PC-9 (cell line): ENCODE data around the gene FAM3B. TPM values are rescaled to one million over a fixed set of nuclear protein-coding genes. Genes with fewer than 3 reads are reported as not detected.

ENCODE experiments used
- BruUV-seq: library from RNA; stranded (reverse); fragments of 400-500 nt; replicated peaks from 2 replicates; lab custom pipeline; 2021; lab: Mats Ljungman, UMichigan
- CTCF ChIA-PET: fragments of 300-600 bp; sonication (Branson Sonifier 250); formaldehyde crosslinking; loops from one replicate; lab custom pipeline; 2022; ENCODE audit warnings: antibody characterized with exemption; lab: Charles Lee
- POLR2A ChIA-PET: fragments of 300-600 bp; sonication (Branson Sonifier 250); formaldehyde crosslinking; loops from one replicate; lab custom pipeline; 2022; ENCODE audit warnings: antibody characterized with exemption; ENCODE audit not compliant: unreplicated experiment; lab: Charles Lee
- DNase-seq, 2 experiments: peaks; one replicate each; pipeline versions ENCODE4 v3.0.0 to v3.0.0-alpha.2; 2015 to 2022; ENCODE audit warnings: mixed read lengths in 1 of 2
- H2AFZ ChIP-seq: fragments of 200-600 bp; sonication (generic); 2 replicates; pipeline ENCODE4 v1.8.1; 2017; ENCODE audit warnings: antibody characterized with exemption
- H3F3A ChIP-seq: fragments of 200-600 bp; sonication (generic); 2 replicates; pipeline ENCODE4 v1.8.1; 2017; ENCODE audit warnings: antibody characterized with exemption, mild to moderate bottlenecking, low read depth; ENCODE audit not compliant: insufficient read depth
- H3K27ac ChIP-seq: fragments of 200-600 bp; sonication (generic); 2 replicates; pipeline ENCODE4 v1.6.1; 2016; ENCODE audit warnings: mixed run types
- H3K27me3 ChIP-seq: fragments of 200-600 bp; sonication (generic); 2 replicates; pipeline ENCODE4 v1.6.1; 2016; ENCODE audit warnings: low read depth, mixed run types; ENCODE audit not compliant: insufficient read depth
- H3K36me3 ChIP-seq: fragments of 200-600 bp; sonication (generic); 2 replicates; pipeline ENCODE4 v1.6.1; 2016; ENCODE audit warnings: low read depth, mixed run types
- H3K4me1 ChIP-seq: fragments of 200-600 bp; sonication (generic); replicated peaks from 2 replicates; pipeline ENCODE4 v1.6.1; 2016; ENCODE audit warnings: mixed run types; ENCODE audit not compliant: insufficient read depth
- H3K4me2 ChIP-seq: fragments of 200-600 bp; sonication (generic); 2 replicates; pipeline ENCODE4 v1.6.1; 2017; ENCODE audit warnings: mixed run types
- H3K4me3 ChIP-seq: fragments of 200-600 bp; sonication (generic); 2 replicates; pipeline ENCODE4 v1.6.1; 2016; ENCODE audit warnings: mixed run types
- H3K79me2 ChIP-seq: fragments of 200-600 bp; sonication (generic); 2 replicates; pipeline ENCODE4 v1.6.1; 2017; ENCODE audit warnings: low read depth, mixed run types
- H3K9me2 ChIP-seq: fragments of 200-600 bp; sonication (generic); 2 replicates; pipeline ENCODE4 v1.8.1; 2017; ENCODE audit warnings: mild to moderate bottlenecking; ENCODE audit not compliant: insufficient read depth
- H3K9me3 ChIP-seq: fragments of 200-600 bp; sonication (generic); 2 replicates; pipeline ENCODE4 v1.8.1; 2016; ENCODE audit warnings: low read depth; ENCODE audit not compliant: insufficient read depth
- H4K20me1 ChIP-seq: fragments of 200-600 bp; sonication (generic); 2 replicates; pipeline ENCODE4 v1.8.1; 2017; ENCODE audit not compliant: insufficient read depth
- CTCF ChIP-seq: fragments of 200-600 bp; sonication (generic); conservative IDR thresholded peaks from 2 replicates; pipeline ENCODE4 v1.6.1; 2017; ENCODE audit warnings: mixed run types, antibody characterized with exemption, mild to moderate bottlenecking, moderate library complexity
- EZH2 ChIP-seq: fragments of 200-600 bp; sonication (generic); IDR thresholded peaks from 2 replicates; pipeline ENCODE4 v1.8.0; 2017; ENCODE audit warnings: antibody characterized with exemption, low read depth
- intact Hi-C: fragments of 100-400 bp; cut with micrococcal nuclease; formaldehyde crosslinking; loops from one replicate; pipeline ENCODE4 v1.10.0; 2022; ENCODE audit not compliant: unreplicated experiment
- total RNA-seq: library from RNA; stranded (reverse); gene quantifications from 2 replicates; pipeline ENCODE4 v1.2.3, GENCODE V29; 2021

Gene FAM3B
- total RNA-seq, 1 experiment from 2014 or later = not detected

DNA sequence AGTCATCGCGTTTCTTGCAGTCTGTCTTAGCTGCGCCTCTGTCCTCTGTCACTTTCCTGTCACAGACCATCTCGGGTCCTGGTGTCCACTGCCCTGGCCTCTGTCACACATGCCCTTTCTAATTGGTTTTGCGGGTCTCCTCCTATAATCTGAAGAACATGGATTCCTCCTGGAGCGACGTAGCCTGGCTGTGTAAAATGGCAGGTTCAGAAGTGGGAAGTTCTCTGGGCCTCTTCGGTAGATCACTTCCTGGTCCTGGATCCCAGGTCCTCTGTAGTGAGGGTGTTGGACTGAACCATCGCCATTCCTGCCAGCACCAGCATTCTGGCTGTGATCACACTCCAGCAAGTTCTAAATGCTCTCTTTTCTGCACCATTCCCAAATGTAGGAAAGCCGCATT, 857 bp downstream of the FAM3B start:
- H3K79me2 ChIP-seq = no peaks in the 10 kb centered on the region
- no peak for DNase-seq
- H3K4me3 ChIP-seq = no peak overlapping the region
- no peak overlapping the region for H2AFZ ChIP-seq
- H3K36me3 ChIP-seq = no peaks in the 10 kb centered on the region
- H3K4me2 ChIP-seq = no peak overlapping the region
- intact Hi-C loops = no loop called here
- no peaks in the 10 kb centered on the region for H3F3A ChIP-seq
- ChIA-PET CTCF (no interaction called here), POLR2A (interaction anchor here (0.7 kb wide), 1 partner anchor 407 kb away, joined by 3 read pairs; no protein-coding TSS in a partner anchor)
- H3K9me3 ChIP-seq = no peaks in the 10 kb centered on the region
- BruUV-seq = no TSS peak
- peaks cover 36% of the 10 kb centered on the region for H3K27me3 ChIP-seq
- TF ChIP-seq CTCF (no peak), EZH2 (no peak)
- no peaks in the 10 kb centered on the region for H3K9me2 ChIP-seq
- H3K4me1 ChIP-seq = no peaks in the 10 kb centered on the region
- no peak overlapping the region for H3K27ac ChIP-seq
- H4K20me1 ChIP-seq = no peaks in the 10 kb centered on the region

- no peaks in the 10 kb centered on the region for H3K9me2 ChIP-seq
- ChIA-PET POLR2A (no interaction called here), CTCF (no interaction called here)
- no peak overlapping the region for H3K27ac ChIP-seq
- no peak overlapping the region for H3K4me3 ChIP-seq
- H3K79me2 ChIP-seq = no peaks in the 10 kb centered on the region
- H3K4me1 ChIP-seq = no peaks in the 10 kb centered on the region
- intact Hi-C loops = no loop called here
- no peaks in the 10 kb centered on the region for H3K36me3 ChIP-seq
- BruUV-seq = no TSS peak
- no peak overlapping the region for H2AFZ ChIP-seq
- DNase-seq = no peak
- H3K9me3 ChIP-seq = no peaks in the 10 kb centered on the region
- no peak overlapping the region for H3K4me2 ChIP-seq
- peaks cover 28% of the 10 kb centered on the region for H3K27me3 ChIP-seq
- H4K20me1 ChIP-seq = no peaks in the 10 kb centered on the region
- TF ChIP-seq EZH2 (no peak), CTCF (no peak)
- H3F3A ChIP-seq = no peaks in the 10 kb centered on the region
Measured at GRCh38 chr21:41318218-41318617, 1.6 kb downstream of the FAM3B start.

DNA sequence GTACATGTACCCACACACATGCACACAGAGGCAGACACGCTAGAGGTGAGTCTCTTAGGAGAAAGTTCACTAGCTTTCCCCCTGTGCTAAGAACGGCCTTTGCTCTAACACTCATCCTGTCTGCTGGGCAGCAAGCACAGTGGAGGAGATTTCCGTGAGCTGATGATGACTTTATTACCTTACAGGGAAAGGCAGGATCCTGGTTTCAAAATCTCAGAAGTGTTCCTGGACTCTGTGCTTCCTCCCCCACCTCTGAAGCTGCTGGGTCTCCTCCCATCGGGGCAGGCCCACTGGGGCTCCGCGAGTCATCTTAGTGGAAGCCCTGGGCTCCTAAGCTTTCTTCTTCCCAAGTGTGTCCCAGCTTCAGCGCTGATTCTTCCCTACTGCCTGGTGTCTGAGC, 2.7 kb downstream of the FAM3B start:
- H3K4me2 ChIP-seq = no peak overlapping the region
- H3K27me3 ChIP-seq = peaks cover 21% of the 10 kb centered on the region

More for the DNA sequence above, 2.7 kb downstream of the FAM3B start:
- H3K9me2 ChIP-seq = no peaks in the 10 kb centered on the region
- no peak overlapping the region for H2AFZ ChIP-seq
- POLR2A ChIA-PET = interaction anchor here (0.7 kb wide), 1 partner anchor 23 kb away, joined by 5 read pairs; no protein-coding TSS in a partner anchor
- no peaks in the 10 kb centered on the region for H3K4me1 ChIP-seq
- H3K27ac ChIP-seq = no peak overlapping the region
- TF ChIP-seq EZH2 = no peak
- TF ChIP-seq CTCF = no peak
- no peaks in the 10 kb centered on the region for H3K79me2 ChIP-seq
- BruUV-seq = no TSS peak
- H4K20me1 ChIP-seq = no peaks in the 10 kb centered on the region
- DNase-seq = no peak
- H3K4me3 ChIP-seq = no peak overlapping the region
- no peaks in the 10 kb centered on the region for H3F3A ChIP-seq
- H3K9me3 ChIP-seq = no peaks in the 10 kb centered on the region
- no peaks in the 10 kb centered on the region for H3K36me3 ChIP-seq
- CTCF ChIA-PET = no interaction called here
- intact Hi-C loops = no loop called here
